Adrenal gland (tissue), 12 donors: ENCODE data around the gene SPRED2. TPM values are rescaled to one million over a fixed set of nuclear protein-coding genes. Genes with fewer than 3 reads are reported as not detected.
A peak's percentile ranks its signal among the peaks of the same experiment; 100 is the strongest.

Source experiments
- DNase-seq, 7 donors: peaks; one replicate each; pipeline ENCODE4 v3.0.0-alpha.2; 2019 to 2020
- H3K27ac ChIP-seq, 5 donors: fragments of 200-600 bp; sonication (generic) in 4 of 5; 1 replicate in 3 of 5; 2 replicates in 2 of 5; pipeline versions ENCODE4 v1.5.1 to v1.8.0; 2016 to 2020; ENCODE audit warnings: mild to moderate bottlenecking in 1 of 5
- H3K27me3 ChIP-seq: fragments of 200-600 bp; 2 replicates; pipeline ENCODE4 v1.8.0; 2021
- H3K36me3 ChIP-seq, 2 donors: fragments of 200-600 bp; replicated peaks in 1 of 2; 1 replicate in 1 of 2; 2 replicates in 1 of 2; pipeline versions ENCODE4 v1.5.1 to v1.8.0; 2018 to 2022
- H3K4me1 ChIP-seq, 2 donors: fragments of 200-600 bp; replicated peaks in 1 of 2; 1 replicate in 1 of 2; 2 replicates in 1 of 2; pipeline versions ENCODE4 v1.5.1 to v1.8.0; 2018 to 2021
- H3K4me3 ChIP-seq, 4 donors: fragments of 200-600 bp; sonication (generic) in 3 of 4; one replicate each; pipeline ENCODE4 v1.5.1; 2016 to 2018
- H3K9me3 ChIP-seq, 3 donors: fragments of 200-600 bp; sonication (generic) in 1 of 3; replicated peaks in 1 of 3; 1 replicate in 2 of 3; 2 replicates in 1 of 3; pipeline versions ENCODE4 v1.5.1 to v1.8.0; 2016 to 2021
- POLR2A ChIP-seq, 2 donors: fragments of 450-650 bp; IDR thresholded peaks; one replicate each; pipeline ENCODE4 v1.6.1; 2017; ENCODE audit warnings: antibody characterized with exemption in 2 of 2, mild to moderate bottlenecking in 2 of 2, moderate library complexity in 1 of 2
- WGBS, 4 donors: extraction: QIAGEN DNeasy Blood & Tissue Kit in 2 of 4; methylation state at CpG; one replicate each; pipeline versions ENCODE4 v1.1.5 to v1.1.7; 2013 to 2017; 5-methylcytosine and 5-hydroxymethylcytosine counted together
- intact Hi-C, 2 donors: fragments of 100-400 bp; cut with DNase I; formaldehyde crosslinking; loops; one replicate each; pipeline versions ENCODE4 v1.14.1 to v1.15.0; 2022 to 2023
- polyA plus RNA-seq, 3 donors: library from polyadenylated mRNA; stranded (reverse); fragments of 200-250 nt in 2 of 3; fragments of 350-450 nt in 1 of 3; fragmentation: Illumina TruSeq in 1 of 3; extraction: RNeasy Lipid Tissue Mini Kit (QIAGEN cat#74804) in 1 of 3; gene quantifications; one replicate each; pipeline ENCODE4 v1.2.3, GENCODE V29; 2013 to 2014
- total RNA-seq, 9 donors: library from RNA; depleted of rRNA in 4 of 9; stranded (reverse); fragments of >200 nt in 4 of 9; fragments of 120-200 nt in 1 of 9; fragmentation: NEBNext Ultra II Directional in 1 of 9; extraction: Animal tissue kit (Norgen Biotek cat#: 25700) in 1 of 9; gene quantifications; one replicate each; pipeline versions ENCODE4 v1.1.0 to v1.2.4, GENCODE V29; 2013 to 2023
- TF ChIP-seq, protein P1 (sequence below), 6 experiments: fragments of 450-650 bp in 4 of 6; fragments of 200-600 bp in 2 of 6; sonication (generic) in 1 of 6; IDR thresholded peaks; 1 replicate in 5 of 6; 2 replicates in 1 of 6; pipeline versions ENCODE4 v1.5.1 to v1.8.0; 2016 to 2021; ENCODE audit warnings: antibody characterized with exemption in 6 of 6, mild to moderate bottlenecking in 2 of 6, moderate library complexity in 1 of 6
- donor health status: healthy with polysubstance abuse.
- donor health status: Bipolar disorder and iron deficiency.
- donor health status: DM: yes; HTN: yes; CAD: no.
- donor health status: DM: no; HTN: no; CAD: no.
- donor health status: DM: no; HTN: no; CAD: no.
- donor health status: DM: yes; HTN: yes; CAD: no.

The SPRED2 gene
- total and polyA plus RNA-seq, 12 donors = 5.2 to 28.4 (median 16.0) TPM

DNA sequence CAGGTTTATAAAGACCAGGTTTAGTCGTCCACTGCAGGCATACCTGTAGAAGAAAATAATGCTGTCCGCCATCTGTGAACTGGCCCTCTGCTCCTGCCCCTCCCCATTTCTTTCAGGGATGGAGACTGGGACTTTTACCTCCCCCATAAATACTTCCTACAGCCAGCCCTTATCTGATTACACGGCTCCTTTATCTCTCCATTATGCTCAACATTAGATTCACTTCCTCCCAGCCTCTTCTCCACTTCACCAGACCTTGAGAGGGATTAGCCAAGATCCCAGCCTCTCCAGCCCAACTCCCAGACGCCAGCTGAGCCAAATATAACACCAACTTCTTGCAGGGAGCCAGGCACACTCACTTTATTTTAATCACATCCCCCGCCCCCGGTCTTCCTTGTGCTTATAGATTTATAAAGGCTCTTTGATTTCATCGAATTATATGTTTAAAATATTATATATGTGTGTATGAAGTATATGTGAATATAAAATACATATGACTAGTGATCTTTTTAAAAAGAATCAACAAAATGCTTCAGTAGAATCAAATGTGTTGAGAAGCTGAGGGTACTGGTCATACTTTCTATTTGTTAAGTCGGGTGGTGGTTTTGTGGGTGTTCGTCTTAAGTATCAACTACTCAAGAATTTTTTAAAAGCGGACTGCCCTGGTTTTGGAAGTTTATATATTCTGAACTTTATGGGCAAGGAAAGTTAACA lies 81.0 kb downstream of the SPRED2 start:
- Histone ChIP-seq H3K4me3 (no peak overlapping the region), H3K27ac (no peak overlapping the region), H3K4me1 (peaks cover 0 to 30% of the 10 kb centered on the region in 2 donors), H3K9me3 (no peaks in the 10 kb centered on the region), H3K36me3 (no peaks in the 10 kb centered on the region), H3K27me3 (no peaks in the 10 kb centered on the region)
- WGBS, 4 donors = 59 to 67% (median 65%) methylated on average over 10 of the region's 10 CpGs
- DNase-seq = peak in 2 of 7 donors; percentile 23 to 37
- TF ChIP-seq, protein P1, sequence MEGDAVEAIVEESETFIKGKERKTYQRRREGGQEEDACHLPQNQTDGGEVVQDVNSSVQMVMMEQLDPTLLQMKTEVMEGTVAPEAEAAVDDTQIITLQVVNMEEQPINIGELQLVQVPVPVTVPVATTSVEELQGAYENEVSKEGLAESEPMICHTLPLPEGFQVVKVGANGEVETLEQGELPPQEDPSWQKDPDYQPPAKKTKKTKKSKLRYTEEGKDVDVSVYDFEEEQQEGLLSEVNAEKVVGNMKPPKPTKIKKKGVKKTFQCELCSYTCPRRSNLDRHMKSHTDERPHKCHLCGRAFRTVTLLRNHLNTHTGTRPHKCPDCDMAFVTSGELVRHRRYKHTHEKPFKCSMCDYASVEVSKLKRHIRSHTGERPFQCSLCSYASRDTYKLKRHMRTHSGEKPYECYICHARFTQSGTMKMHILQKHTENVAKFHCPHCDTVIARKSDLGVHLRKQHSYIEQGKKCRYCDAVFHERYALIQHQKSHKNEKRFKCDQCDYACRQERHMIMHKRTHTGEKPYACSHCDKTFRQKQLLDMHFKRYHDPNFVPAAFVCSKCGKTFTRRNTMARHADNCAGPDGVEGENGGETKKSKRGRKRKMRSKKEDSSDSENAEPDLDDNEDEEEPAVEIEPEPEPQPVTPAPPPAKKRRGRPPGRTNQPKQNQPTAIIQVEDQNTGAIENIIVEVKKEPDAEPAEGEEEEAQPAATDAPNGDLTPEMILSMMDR (IDR thresholded peaks at IDR 0.05) = no peak
- no peak for TF ChIP-seq POLR2A (IDR thresholded peaks at IDR 0.05)
- intact Hi-C loops = no loop called here

DNA sequence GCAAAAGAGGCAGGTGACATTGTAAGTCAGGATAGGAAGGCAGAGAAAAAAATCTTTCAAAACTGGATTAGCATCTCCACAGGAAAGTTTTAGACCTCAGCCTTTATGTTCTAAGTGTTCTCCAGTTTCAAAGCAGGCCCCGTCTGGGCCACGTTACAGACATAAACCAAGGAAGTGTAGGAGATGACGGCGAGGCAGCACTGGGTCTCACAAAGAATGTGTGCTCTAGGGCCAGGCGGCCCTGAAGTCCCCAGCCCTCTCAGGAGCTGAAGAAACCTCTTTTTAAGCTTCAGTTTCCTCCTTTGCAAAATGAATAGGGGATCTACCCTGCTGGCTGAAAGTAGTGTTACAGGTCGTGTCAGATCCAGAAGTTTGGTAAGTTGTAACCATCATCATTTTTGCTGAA lies 81.7 kb downstream of the SPRED2 start:
- Histone ChIP-seq H3K9me3 (no peaks in the 10 kb centered on the region), H3K27ac (no peak overlapping the region), H3K27me3 (no peaks in the 10 kb centered on the region), H3K4me1 (peaks cover 0 to 30% of the 10 kb centered on the region in 2 donors), H3K36me3 (no peaks in the 10 kb centered on the region), H3K4me3 (no peak overlapping the region)
- intact Hi-C loops = no loop called here
- DNase-seq = no peak
- WGBS, 4 donors = 68 to 79% (median 76%) methylated on average over 5 to 6 of the region's 6 CpGs
- TF ChIP-seq, protein P1 (IDR thresholded peaks at IDR 0.05) = peak in 1 of 6 experiments; percentile 7
- TF ChIP-seq POLR2A (IDR thresholded peaks at IDR 0.05) = no peak

DNA sequence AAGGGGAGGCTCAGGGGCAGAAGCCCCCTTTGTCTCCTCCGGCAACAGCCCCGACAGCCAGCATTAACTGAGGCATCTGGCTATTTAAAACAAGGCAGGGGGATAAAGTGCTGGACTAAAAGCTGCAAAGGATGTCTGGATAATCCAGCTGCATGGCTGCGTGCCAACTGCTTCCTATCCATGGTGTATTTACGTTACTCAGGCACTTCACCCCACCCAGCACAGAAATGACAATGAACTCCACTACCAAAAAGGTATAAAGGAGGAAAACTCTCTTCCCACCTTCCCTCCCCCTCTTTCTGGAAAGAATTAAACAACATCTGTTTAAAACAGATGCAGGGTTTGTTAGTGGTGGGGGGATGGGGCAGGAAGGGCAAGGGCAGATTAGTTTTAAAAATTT lies 82.5 kb downstream of the SPRED2 start:
- TF ChIP-seq, protein P1 (IDR thresholded peaks at IDR 0.05) = no peak
- TF ChIP-seq POLR2A (IDR thresholded peaks at IDR 0.05) = no peak
- H3K4me3 ChIP-seq = no peak overlapping the region
- H3K27me3 ChIP-seq = no peaks in the 10 kb centered on the region
- H3K36me3 ChIP-seq = no peaks in the 10 kb centered on the region
- H3K27ac ChIP-seq = peak overlapping the region in 1 of 5 donors; percentile 1
- peaks cover 0 to 34% of the 10 kb centered on the region in 2 donors for H3K4me1 ChIP-seq
- intact Hi-C loops = no loop called here
- DNase-seq = peak in 5 of 7 donors; percentile 29 to 74 (median 45)
- no peaks in the 10 kb centered on the region for H3K9me3 ChIP-seq
- 50 to 58% (median 54%) methylated on average over 4 of the region's 4 CpGs for WGBS, 4 donors

DNA sequence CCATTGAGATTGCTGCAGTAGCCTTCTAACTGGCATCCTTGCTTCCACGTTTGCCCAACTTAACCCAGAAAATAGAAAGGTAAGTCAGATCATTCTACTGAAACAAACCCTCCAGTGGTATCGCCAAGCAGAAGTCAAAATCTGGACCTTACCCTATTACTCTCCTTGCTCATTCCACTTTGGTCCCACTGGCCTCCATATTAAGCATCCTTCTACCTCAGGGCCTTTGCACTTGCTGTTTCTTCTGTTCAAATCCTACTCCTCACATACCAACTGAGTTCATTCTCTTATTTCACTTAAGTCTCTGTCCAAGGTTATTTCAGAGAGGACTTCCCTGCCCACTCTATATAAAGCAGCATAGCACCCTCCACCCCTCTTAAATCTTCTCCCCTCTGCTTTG lies 84.5 kb downstream of the SPRED2 start:
- WGBS, 4 donors = 94 to 96% (median 95%) methylated on average over 2 of the region's 2 CpGs
- H3K27me3 ChIP-seq = no peaks in the 10 kb centered on the region
- no peak overlapping the region for H3K27ac ChIP-seq
- H3K4me1 ChIP-seq = peaks cover 0 to 34% of the 10 kb centered on the region in 2 donors
- intact Hi-C loops = no loop called here
- DNase-seq = peak in 1 of 7 donors; percentile 1
- H3K9me3 ChIP-seq = no peaks in the 10 kb centered on the region
- H3K36me3 ChIP-seq = no peaks in the 10 kb centered on the region
- H3K4me3 ChIP-seq = no peak overlapping the region
- no peak for TF ChIP-seq POLR2A (IDR thresholded peaks at IDR 0.05)
- TF ChIP-seq, protein P1 (IDR thresholded peaks at IDR 0.05) = no peak
